Measurements from ENCODE around the gene DR1. TPM values are rescaled to one million over a fixed set of nuclear protein-coding genes. Genes with fewer than 3 reads are reported as not detected.

Gene DR1
- total RNA-seq, 1 donor = 50.1 TPM

GRCh38 chr1:93399781-93400180 lies 54.1 kb downstream of the DR1 start:
- Histone ChIP-seq H3K27me3 (ENCODE audit: insufficient read depth, low read length) (no peaks in the 10 kb centered on the region), H3K9me3 (ENCODE audit: low read depth, low read length) (no peaks in the 10 kb centered on the region), H3K4me1 (ENCODE audit: insufficient read depth, low read length) (no peaks in the 10 kb centered on the region), H3K4me3 (ENCODE audit: low read length) (no peak overlapping the region)

GRCh38 chr1:93408203-93408602 lies 62.5 kb downstream of the DR1 start:
- no peak overlapping the region for H3K4me3 ChIP-seq (ENCODE audit: low read length)
- no peaks in the 10 kb centered on the region for H3K27me3 ChIP-seq (ENCODE audit: insufficient read depth, low read length)
- H3K4me1 ChIP-seq (ENCODE audit: insufficient read depth, low read length) = no peaks in the 10 kb centered on the region
- no peaks in the 10 kb centered on the region for H3K9me3 ChIP-seq (ENCODE audit: low read depth, low read length)

- H3K27me3 ChIP-seq (ENCODE audit: insufficient read depth, low read length) = no peaks in the 10 kb centered on the region
- H3K4me3 ChIP-seq (ENCODE audit: low read length) = no peak overlapping the region
- H3K4me1 ChIP-seq (ENCODE audit: insufficient read depth, low read length) = peaks cover 8% of the 10 kb centered on the region
- H3K9me3 ChIP-seq (ENCODE audit: low read depth, low read length) = no peaks in the 10 kb centered on the region
Measured at GRCh38 chr1:93411000-93411399, 65.3 kb downstream of the DR1 start.

GRCh38 chr1:93414749-93415148 lies 69.0 kb downstream of the DR1 start:
- Histone ChIP-seq H3K4me3 (ENCODE audit: low read length) (no peak overlapping the region), H3K9me3 (ENCODE audit: low read depth, low read length) (no peaks in the 10 kb centered on the region), H3K27me3 (ENCODE audit: insufficient read depth, low read length) (no peaks in the 10 kb centered on the region), H3K4me1 (ENCODE audit: insufficient read depth, low read length) (peaks cover 8% of the 10 kb centered on the region)

- Histone ChIP-seq H3K4me1 (ENCODE audit: insufficient read depth, low read length) (peaks cover 8% of the 10 kb centered on the region), H3K9me3 (ENCODE audit: low read depth, low read length) (no peaks in the 10 kb centered on the region), H3K27me3 (ENCODE audit: insufficient read depth, low read length) (no peaks in the 10 kb centered on the region), H3K4me3 (ENCODE audit: low read length) (no peak overlapping the region)
Measured at GRCh38 chr1:93415296-93415695, 69.6 kb downstream of the DR1 start.

- no peak overlapping the region for H3K4me3 ChIP-seq (ENCODE audit: low read length)
- H3K4me1 ChIP-seq (ENCODE audit: insufficient read depth, low read length) = peaks cover 8% of the 10 kb centered on the region
- H3K27me3 ChIP-seq (ENCODE audit: insufficient read depth, low read length) = no peaks in the 10 kb centered on the region
- no peaks in the 10 kb centered on the region for H3K9me3 ChIP-seq (ENCODE audit: low read depth, low read length)
Measured at GRCh38 chr1:93416183-93416582, 70.5 kb downstream of the DR1 start.

Other genes with a start within 250 kb of the DR1 start
- gene TMED5, start 165.5 kb upstream of the DR1 start, total RNA-seq = 93.1 TPM
- gene CCDC18, start 165.2 kb upstream of the DR1 start, total RNA-seq = 7.6 TPM
- gene FNBP1L, start 102.2 kb downstream of the DR1 start, total RNA-seq = 2.2 TPM

Measured in mononuclear cell (primary cell).